NAMALWA (cell line): ENCODE measurements around the gene RBP3.

Source experiments
- DNase-seq: peaks from one replicate; pipeline ENCODE4 v3.0.0-alpha.2; 2015; ENCODE audit warnings: low spot score

The RBP3 gene

GRCh38 chr10:47336387-47337134, 11.6 kb upstream of the RBP3 start:
- DNase-seq: no peak

GRCh38 chr10:47337310-47337709, 10.9 kb upstream of the RBP3 start:
- no peak for DNase-seq

GRCh38 chr10:47339186-47339735, 8.9 kb upstream of the RBP3 start:
- DNase-seq: no peak

GRCh38 chr10:47339759-47340607, 8.2 kb upstream of the RBP3 start:
- DNase-seq: no peak

- DNase-seq: peak; percentile 70
Observed at GRCh38 chr10:47340608-47341170, 7.5 kb upstream of the RBP3 start.

- DNase-seq: no peak
Observed at GRCh38 chr10:47344996-47345870, 2.9 kb upstream of the RBP3 start.

- no peak for DNase-seq
Observed at GRCh38 chr10:47346581-47347302, 1.4 kb upstream of the RBP3 start.

GRCh38 chr10:47347303-47347675, 874 bp upstream of the RBP3 start:
- DNase-seq: no peak

- DNase-seq: no peak
Observed at GRCh38 chr10:47348661-47349470, 703 bp downstream of the RBP3 start.

GRCh38 chr10:47349516-47349915, 1.4 kb downstream of the RBP3 start:
- no peak for DNase-seq

GRCh38 chr10:47349941-47350371, 1.8 kb downstream of the RBP3 start:
- DNase-seq: no peak

- no peak for DNase-seq
Observed at GRCh38 chr10:47350671-47351640, 2.8 kb downstream of the RBP3 start.

- no peak for DNase-seq
Observed at GRCh38 chr10:47351899-47352815, 4.0 kb downstream of the RBP3 start.

- no peak for DNase-seq
Observed at GRCh38 chr10:47353351-47353750, 5.2 kb downstream of the RBP3 start.

GRCh38 chr10:47354165-47354564, 6.0 kb downstream of the RBP3 start:
- DNase-seq: no peak

- DNase-seq: no peak
Observed at GRCh38 chr10:47354900-47355299, 6.7 kb downstream of the RBP3 start.

- no peak for DNase-seq
Observed at GRCh38 chr10:47356708-47357107, 8.5 kb downstream of the RBP3 start.

- DNase-seq: no peak
Observed at GRCh38 chr10:47357131-47357582, 9.0 kb downstream of the RBP3 start.
